Fibroblast of skin of right quadriceps (primary cell): ENCODE results near the gene ANAPC5.
"Not testable (repeated sequence)": the region's sequence is repeated elsewhere in the genome, so short reads cannot be mapped to it uniquely, and the experiment has no call there.

Source experiments
- DNase-seq: peaks from one replicate; pipeline ENCODE4 v3.0.0-alpha.2; 2013

The ANAPC5 gene

GRCh38 chr12:121307397-121307796, 44.8 kb downstream of the ANAPC5 start:
- not testable (repeated sequence) for DNase-seq

DNA sequence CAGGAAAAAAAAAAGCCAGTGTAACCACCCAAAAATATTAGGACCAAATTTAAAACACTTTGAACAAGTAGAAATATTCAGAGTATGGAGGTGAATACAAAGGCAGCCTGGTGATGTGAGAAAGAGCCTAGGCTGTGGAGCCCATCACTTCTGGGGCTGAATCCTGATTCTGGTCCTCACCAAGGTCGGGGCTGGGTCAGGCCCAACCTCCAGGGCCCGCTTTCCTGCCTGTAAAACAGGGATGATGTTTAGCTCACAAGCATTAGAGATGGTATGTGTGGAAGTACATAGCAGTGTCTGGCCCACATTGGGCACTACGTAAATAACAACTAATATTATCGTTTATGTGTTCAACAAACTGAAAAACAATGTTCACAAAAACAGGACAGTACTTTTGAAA, 47.9 kb downstream of the ANAPC5 start:
- DNase-seq: no peak

DNA sequence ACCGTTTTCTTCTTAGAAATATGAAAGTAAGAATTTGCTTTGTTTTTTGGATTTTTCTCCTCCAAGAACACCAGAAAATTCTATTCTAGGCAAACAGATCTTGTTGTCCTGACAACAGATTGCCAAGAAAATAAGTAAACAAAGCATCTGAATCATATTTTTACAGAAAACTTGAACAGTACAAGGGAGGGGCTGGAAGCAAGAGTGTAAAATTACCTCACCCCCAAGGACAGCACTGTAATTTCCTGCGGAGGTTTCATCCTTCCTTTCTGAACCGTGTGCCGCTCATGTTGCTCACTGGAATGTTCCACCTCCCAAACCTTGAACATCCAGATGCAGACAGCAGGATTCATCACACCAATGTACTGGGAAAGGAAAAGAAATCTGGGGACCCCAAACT, 50.3 kb downstream of the ANAPC5 start:
- DNase-seq: no peak

- no peak for DNase-seq
Observed at GRCh38 chr12:121300083-121300819, 52.0 kb downstream of the ANAPC5 start.

DNA sequence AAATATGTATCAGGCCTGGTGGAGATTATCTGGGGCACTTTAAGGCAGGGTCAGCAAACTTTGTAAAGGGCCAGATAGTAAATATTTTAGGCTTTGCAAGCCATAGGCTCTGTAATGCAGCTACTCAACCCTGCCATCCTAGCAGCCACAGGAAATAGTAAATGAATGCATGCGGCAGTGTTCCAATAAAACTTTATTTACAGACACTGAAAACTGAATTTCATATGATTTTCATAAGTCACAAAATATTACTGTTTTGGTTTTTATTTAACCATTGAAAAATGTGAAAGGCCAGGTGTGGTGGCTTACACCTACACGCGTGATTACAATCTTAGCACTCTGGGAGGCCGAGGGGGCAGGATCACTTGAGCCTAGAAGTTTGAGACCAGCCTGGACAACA, 52.5 kb downstream of the ANAPC5 start:
- DNase-seq: no peak

DNA sequence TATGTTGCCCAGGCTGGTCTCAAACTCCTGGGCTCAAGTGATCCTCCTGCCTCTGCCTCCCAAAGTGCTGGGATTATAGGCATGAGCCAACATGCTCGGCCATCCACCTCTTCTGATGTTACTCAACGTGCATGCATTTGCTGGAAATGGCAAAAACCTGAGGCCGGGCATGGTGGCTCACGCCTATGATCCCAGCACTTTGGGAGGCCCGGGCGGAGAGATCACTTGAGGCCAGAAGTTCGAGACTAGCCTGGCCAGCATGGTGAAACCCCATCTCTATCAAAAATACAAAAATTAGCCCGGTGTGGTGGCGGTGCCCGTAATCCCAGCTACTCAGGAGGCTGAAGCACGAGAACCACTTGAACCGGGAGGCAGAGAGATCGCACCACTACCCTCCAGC, 53.8 kb downstream of the ANAPC5 start:
- not testable (repeated sequence) for DNase-seq

GRCh38 chr12:121297435-121297991, 54.7 kb downstream of the ANAPC5 start:
- DNase-seq: no peak

GRCh38 chr12:121296618-121297434, 55.4 kb downstream of the ANAPC5 start, which contains the start of gene CAMKK2:
TSS of gene CAMKK2 (minus strand) at chr12:121296709. CDS start at chr12:121274526, 22,183 bp downstream.
- DNase-seq: peak; percentile 82

GRCh38 chr12:121295746-121296617, 56.2 kb downstream of the ANAPC5 start:
- no peak for DNase-seq

- no peak for DNase-seq
Observed at GRCh38 chr12:121295116-121295745, 57.0 kb downstream of the ANAPC5 start.

- DNase-seq: no peak
Observed at GRCh38 chr12:121294151-121294889, 57.9 kb downstream of the ANAPC5 start.

GRCh38 chr12:121293603-121294002, 58.6 kb downstream of the ANAPC5 start:
- no peak for DNase-seq

DNA sequence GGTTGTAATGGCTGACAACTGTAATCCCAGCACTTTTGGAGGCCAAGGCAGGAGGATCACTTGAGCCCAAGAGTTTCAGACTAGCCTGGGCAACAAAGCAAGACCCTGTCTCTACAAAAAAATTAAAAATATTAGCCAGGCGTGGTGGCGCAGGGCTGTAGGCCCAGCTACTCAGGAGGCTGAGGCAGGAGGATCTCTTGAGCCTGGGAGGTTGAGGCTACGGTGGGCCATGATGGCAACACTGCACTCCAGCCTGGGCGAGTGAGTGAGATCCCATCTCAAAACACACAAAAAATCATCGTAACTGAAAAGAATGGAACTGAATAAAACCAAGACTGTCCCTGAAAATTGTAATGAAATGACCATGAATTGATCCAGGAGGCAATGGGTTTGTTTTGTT, 61.8 kb downstream of the ANAPC5 start:
- DNase-seq: no peak

DNA sequence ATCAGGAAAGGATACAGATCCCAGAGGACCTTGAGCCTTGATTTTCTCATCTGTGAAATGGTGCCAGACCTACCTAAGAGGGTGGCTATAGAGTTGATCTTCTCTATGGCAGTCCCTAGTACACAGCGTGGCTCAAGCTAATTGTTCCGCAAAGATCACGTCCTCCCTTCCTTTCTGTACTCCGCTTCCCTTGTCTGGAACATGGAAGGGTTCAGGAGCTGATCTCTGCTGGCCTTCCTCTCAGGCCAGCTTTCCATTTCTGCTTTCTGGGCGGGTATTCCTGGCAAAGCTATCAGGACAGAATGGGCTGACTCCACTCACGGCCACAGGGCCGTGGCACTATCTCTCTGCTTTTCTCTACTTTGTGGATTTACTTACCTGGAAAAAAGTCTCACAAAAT, 62.2 kb downstream of the ANAPC5 start:
- DNase-seq: no peak

GRCh38 chr12:121288986-121289385, 63.2 kb downstream of the ANAPC5 start:
- DNase-seq: no peak

- no peak for DNase-seq
Observed at GRCh38 chr12:121288158-121288845, 63.9 kb downstream of the ANAPC5 start.

DNA sequence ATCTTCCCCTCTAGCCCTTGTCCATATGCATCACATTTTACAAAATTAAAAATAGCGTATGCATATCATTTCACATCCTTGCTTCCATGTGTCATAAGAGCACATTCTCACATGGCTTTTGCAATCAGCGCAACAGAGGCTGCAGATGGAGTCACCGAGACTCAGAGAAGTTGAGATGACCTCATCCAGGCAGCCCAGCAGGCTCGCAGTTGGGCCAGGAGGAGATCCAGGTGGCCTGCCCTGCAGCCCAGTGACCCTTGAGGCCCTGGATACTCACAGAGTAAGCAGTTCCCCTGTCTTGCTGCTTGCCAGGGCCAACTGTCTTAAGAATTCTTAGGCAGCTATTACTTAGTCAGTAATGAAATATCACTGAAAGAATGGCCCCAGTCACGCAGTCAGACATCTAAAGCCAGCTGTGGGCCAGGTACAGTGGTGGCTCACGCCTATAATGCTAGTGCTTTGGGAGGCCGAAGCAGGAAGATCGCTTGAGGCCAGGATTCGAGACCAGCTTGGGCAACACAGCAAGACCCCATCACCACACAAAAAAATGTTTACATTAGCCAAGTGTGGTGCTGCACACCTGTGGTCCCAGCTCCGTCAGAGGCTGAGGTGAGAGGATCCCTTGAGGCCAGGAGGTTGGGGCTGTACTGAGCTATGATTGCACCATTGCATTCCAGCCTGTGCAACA, 64.8 kb downstream of the ANAPC5 start:
- DNase-seq: peak; percentile 54

GRCh38 chr12:121285856-121286255, 66.4 kb downstream of the ANAPC5 start:
- no peak for DNase-seq

DNA sequence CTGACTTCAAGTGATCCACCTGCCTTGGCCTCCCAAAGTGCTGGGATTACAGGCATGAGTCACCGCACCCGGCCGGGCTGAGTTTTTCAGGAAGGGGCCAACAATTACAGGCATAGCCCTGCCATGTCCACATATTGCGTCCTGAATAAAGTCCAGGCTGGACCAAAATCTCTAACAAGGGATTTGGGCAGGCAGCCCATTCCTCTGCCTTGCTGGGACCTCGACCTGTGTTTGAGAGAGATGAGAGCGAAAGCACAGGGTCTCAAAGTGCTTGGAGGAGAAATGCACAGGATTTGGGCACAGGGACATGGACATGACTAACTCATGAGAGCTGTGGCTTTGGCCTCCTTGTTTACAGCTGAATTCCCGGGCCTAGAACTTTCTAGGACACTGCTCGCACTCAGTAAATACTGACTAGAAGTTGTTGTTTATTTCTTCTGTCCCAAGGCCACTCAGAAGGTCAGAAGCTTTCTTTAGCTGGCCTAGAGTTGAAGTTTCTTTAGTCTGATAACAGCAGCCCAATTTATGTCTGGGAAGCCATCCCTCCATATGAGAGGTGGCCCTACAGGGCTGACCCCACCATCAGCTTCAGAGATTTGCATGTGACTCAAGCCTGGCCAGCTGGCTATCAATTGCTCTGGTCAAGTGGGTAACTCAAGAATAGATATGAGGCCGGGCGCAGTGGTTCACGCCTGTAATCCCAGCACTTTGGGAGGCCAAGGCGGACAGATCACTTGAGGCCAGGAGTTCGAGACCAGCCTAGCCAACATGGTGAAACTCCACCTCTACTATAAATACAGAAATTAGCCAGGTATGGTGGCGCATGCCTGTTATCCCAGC, 67.4 kb downstream of the ANAPC5 start:
- DNase-seq: no peak
